ENCODE measurements around the gene BAHCC1.

- TF ChIP-seq CTCF (conservative IDR thresholded peaks at IDR 0.05 in 1 of 2, IDR thresholded peaks at IDR 0.05 in 1 of 2; ENCODE audit: low read depth in 1 of 2, low read length in 2 of 2) = no peak
- no peak for TF ChIP-seq EZH2 (IDR thresholded peaks at IDR 0.05; ENCODE audit: low read length, missing control alignments)
Measured at GRCh38 chr17:81461607-81462500, 66.6 kb downstream of the BAHCC1 start.
